ENCODE results near the gene IGSF6. TPM values are rescaled to one million over a fixed set of nuclear protein-coding genes. Genes with fewer than 3 reads are reported as not detected.

The IGSF6 gene
- total and polyA plus RNA-seq, 2 of the 8 experiments (the other 6 are each of a cell fraction or from before 2014, with no cell fraction given): not detected

- TF ChIP-seq CTCF (IDR thresholded peaks at IDR 0.05; ENCODE audit: control extremely low read depth in 1 of 3, insufficient read depth in 1 of 3, low read depth in 1 of 3, low read length in 3 of 3) (no peak), E2F6 (IDR thresholded peaks at IDR 0.05) (no peak), RAD21 (IDR thresholded peaks at IDR 0.05 in 1 of 2, conservative IDR thresholded peaks at IDR 0.05 in 1 of 2; ENCODE audit: low read depth in 2 of 2, low read length in 2 of 2) (no peak), ATF2 (IDR thresholded peaks at IDR 0.05; ENCODE audit: low read length) (no peak), BCL11A (IDR thresholded peaks at IDR 0.05; ENCODE audit: low read depth in 2 of 2, low read length in 2 of 2) (no peak), PHF8 (conservative IDR thresholded peaks at IDR 0.05; ENCODE audit: low read depth, low read length) (no peak)
- CTCF ChIA-PET (ENCODE audit: partially characterized antibody): interaction anchor here (0.6 to 3.8 kb wide), 4 partner anchors 9 to 64 kb away, joined by 3 to 25 read pairs (median 4); no protein-coding TSS in a partner anchor
- no peak for FAIRE-seq
These were observed 5.5 kb downstream of the IGSF6 start for GRCh38 chr16:21646721-21647561.

More at GRCh38 chr16:21646721-21647561, 5.5 kb downstream of the IGSF6 start:
- Histone ChIP-seq H4K91ac (replicated peaks; ENCODE audit: insufficient read length, low read length) (no peak overlapping the region), H3K27ac (ENCODE audit: low read depth, low read length) (no peak overlapping the region), H2BK15ac (ENCODE audit: low read length) (no peak overlapping the region), H3K9ac (replicated peaks in 1 of 4; ENCODE audit: extremely low read depth in 1 of 4, low read depth in 3 of 4, low read length in 3 of 4) (no peak overlapping the region), H3K4me3 (ENCODE audit: extremely low read depth in 1 of 4, insufficient read depth in 2 of 4, low read depth in 3 of 4, low read length in 4 of 4) (no peak overlapping the region), H3K18ac (ENCODE audit: extremely low read depth, low read length) (no peak overlapping the region), H2BK20ac (ENCODE audit: low read length) (no peak overlapping the region), H3K23me2 (ENCODE audit: low read depth, low read length) (no peaks in the 10 kb centered on the region), H2BK120ac (replicated peaks; ENCODE audit: low read depth, low read length) (no peak overlapping the region), H4K5ac (ENCODE audit: insufficient read length, low read depth, low read length) (no peak overlapping the region), H4K20me1 (replicated peaks in 1 of 2; ENCODE audit: control insufficient read depth in 1 of 2, insufficient read depth in 2 of 2, low read length in 2 of 2) (peaks cover 0 to 3% of the 10 kb centered on the region in 2 experiments), H3K9me3 (ENCODE audit: insufficient read depth in 2 of 2, low read depth in 1 of 2, low read length in 1 of 2) (no peaks in the 10 kb centered on the region), H2BK5ac (ENCODE audit: low read depth, low read length) (no peak overlapping the region), H3K4me1 (replicated peaks in 1 of 4; ENCODE audit: control insufficient read depth in 3 of 4, insufficient read depth in 4 of 4, low read length in 3 of 4) (no peaks in the 10 kb centered on the region), H3K36me3 (ENCODE audit: control insufficient read depth in 2 of 4, insufficient read depth in 4 of 4, low read length in 3 of 4) (no peaks in the 10 kb centered on the region), H3K4me2 (ENCODE audit: insufficient read depth in 1 of 2, low read depth in 2 of 2, low read length in 2 of 2) (no peak overlapping the region), H2AK5ac (ENCODE audit: low read depth, low read length) (no peak overlapping the region), H2BK12ac (ENCODE audit: low read depth, low read length) (no peak overlapping the region), H3K4ac (replicated peaks; ENCODE audit: insufficient read length, low read depth, low read length) (no peak overlapping the region), H2AFZ (ENCODE audit: low read length) (no peak overlapping the region), H3K14ac (ENCODE audit: insufficient read length) (no peak overlapping the region), H3K79me2 (ENCODE audit: control insufficient read depth in 1 of 2, insufficient read depth in 2 of 2, low read length in 2 of 2) (peaks cover 0 to 8% of the 10 kb centered on the region in 2 experiments; a peak in 1 of 4 replicates), H3K23ac (ENCODE audit: insufficient read length) (no peak overlapping the region), H3K56ac (replicated peaks; ENCODE audit: insufficient read length, low read depth, low read length) (no peak overlapping the region), H4K8ac (ENCODE audit: extremely low read depth, insufficient read depth, low read length) (no peak overlapping the region), H3K27me3 (replicated peaks in 1 of 4; ENCODE audit: control insufficient read depth in 3 of 4, extremely low read depth in 1 of 4, insufficient read depth in 3 of 4, low read length in 3 of 4) (no peaks in the 10 kb centered on the region), H3K79me1 (ENCODE audit: low read depth, low read length) (peaks cover 2% of the 10 kb centered on the region; the same call in 1 of the 2 replicates)
- WGBS, 2 experiments (ENCODE audit: extremely low coverage in 1 of 2, insufficient coverage in 1 of 2, insufficient read length in 1 of 2, insufficient replicate concordance in 2 of 2, low coverage in 1 of 2, low lambda C conversion rate in 2 of 2, missing lambda C conversion rate in 1 of 2): 87% methylated on average over 18 of the region's 18 CpGs; no CpG with 5 or more reads in 1 of the 2 experiments
- POLR2A ChIA-PET (ENCODE audit: partially characterized antibody): no interaction called here
- no peak for DNase-seq (ENCODE audit: low read depth in 1 of 2, low spot score in 2 of 2)
